AG04450 (cell line): ENCODE results near the gene GPX4. TPM values are rescaled to one million over a fixed set of nuclear protein-coding genes. Genes with fewer than 3 reads are reported as not detected.

Experiments used
- CTCF ChIA-PET: fragments of 300-600, 350-600 bp; formaldehyde crosslinking; extraction: SDS; loops from one replicate; lab custom pipeline; 2022; ENCODE audit warnings: antibody characterized with exemption, inconsistent platforms; lab: Charles Lee
- POLR2A ChIA-PET: fragments of 350-600 bp; formaldehyde crosslinking; extraction: SDS; loops from one replicate; lab custom pipeline; 2021; ENCODE audit warnings: antibody characterized with exemption, inconsistent platforms; lab: Yijun Ruan, JAX
- DNase-seq: peaks from one replicate; pipeline ENCODE4 v3.0.0-alpha.2; 2011; ENCODE audit warnings: low read depth, low spot score
- H3K27ac ChIP-seq: one replicate; pipeline ENCODE4 v1.5.1; 2012; ENCODE audit warnings: low read depth, low read length, control low read depth
- H3K27me3 ChIP-seq: one replicate; pipeline ENCODE4 v1.6.0; 2012; ENCODE audit warnings: low read length; ENCODE audit not compliant: control insufficient read depth, insufficient read depth
- H3K4me3 ChIP-seq: 2 replicates; pipeline ENCODE4 v1.5.1; 2011; ENCODE audit warnings: mild to moderate bottlenecking, low read depth, low read length, control low read depth
- H3K9me3 ChIP-seq: 2 replicates; pipeline ENCODE4 v1.5.1; 2012; ENCODE audit warnings: low read length; ENCODE audit not compliant: control insufficient read depth, insufficient read depth
- CTCF ChIP-seq: IDR thresholded peaks from 2 replicates; pipeline ENCODE4 v1.5.1; 2011; ENCODE audit warnings: low read depth, low read length, control low read depth, inconsistent platforms
- polyA plus RNA-seq: library from polyadenylated mRNA; depleted of rRNA; stranded (reverse); fragments of >200 nt; gene quantifications from 2 replicates; pipeline ENCODE4 v1.2.3, GENCODE V29; 2011

The GPX4 gene
- polyA plus RNA-seq, 1 experiment, result 627 TPM

DNA sequence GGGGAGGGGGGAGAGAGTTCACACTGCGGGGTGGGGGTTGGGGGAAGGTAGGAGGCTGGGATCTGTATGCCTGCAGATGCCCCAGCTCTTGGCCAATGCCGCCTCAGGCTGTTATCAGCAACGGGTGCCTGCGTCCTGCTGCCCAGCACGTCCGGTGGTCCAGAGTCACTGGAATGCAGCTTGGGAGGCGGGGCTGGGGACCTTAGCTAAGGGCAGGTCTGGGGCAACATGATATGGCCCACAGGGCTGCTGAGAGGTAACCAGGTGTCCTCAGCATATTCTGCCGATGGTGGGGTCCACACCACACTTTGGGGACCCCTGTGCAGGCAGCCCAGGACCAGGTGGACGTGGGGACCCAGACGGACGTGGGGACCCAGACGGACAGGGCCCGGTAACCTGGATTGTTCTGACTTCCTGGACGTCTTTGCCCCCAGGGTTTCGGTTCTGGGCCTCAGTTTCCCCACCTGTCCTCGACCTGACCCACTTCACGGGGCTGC, 37.5 kb upstream of the GPX4 start:
- TF ChIP-seq CTCF, result no peak
- Histone ChIP-seq H3K9me3 (peaks cover 31% of the 10 kb centered on the region; the same call in 1 of the 2 replicates), H3K27me3 (peaks cover 31% of the 10 kb centered on the region), H3K27ac (no peak overlapping the region), H3K4me3 (no peak overlapping the region)
- ChIA-PET POLR2A (no interaction called here), CTCF (no interaction called here)
- no peak for DNase-seq

DNA sequence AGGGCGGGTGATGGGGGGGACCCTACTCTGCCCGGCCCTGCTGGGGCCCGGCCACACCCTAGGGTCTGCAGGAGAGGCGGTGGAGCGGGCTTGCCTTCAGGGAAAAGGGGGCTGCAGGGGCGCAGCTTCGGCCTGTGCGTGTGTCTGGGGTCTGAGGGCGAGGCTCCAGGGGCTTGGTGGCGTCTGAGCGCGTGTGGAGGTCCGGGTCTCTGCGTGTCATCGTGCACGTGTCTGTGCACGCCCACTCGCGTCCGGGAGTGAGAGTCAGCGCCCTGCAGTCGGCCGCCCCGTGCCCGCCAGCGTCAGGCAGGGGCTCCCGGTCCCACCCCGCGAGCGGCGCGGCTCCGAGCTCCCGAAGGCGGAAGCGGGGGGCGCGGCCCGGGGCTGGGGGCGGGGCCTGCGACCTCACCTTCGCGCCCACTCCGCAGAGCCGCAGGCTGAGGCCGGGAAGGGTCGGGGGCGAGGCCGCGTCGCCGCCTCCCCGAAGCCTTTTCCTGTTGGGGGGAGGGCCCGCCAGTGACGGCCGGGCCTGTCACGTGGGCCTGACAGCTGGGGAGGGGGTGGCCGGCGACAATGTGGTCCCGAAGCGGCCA, 37.0 kb upstream of the GPX4 start, which contains the start of gene ARHGAP45:
TSS of gene ARHGAP45 (plus strand) at position 420 of the 593 bp plus-strand sequence. CDS start 239 bp downstream, outside the sequence.
- ChIA-PET POLR2A (interaction anchor here (0.5 kb wide), 1 partner anchor 149 kb away, joined by 4 read pairs; no protein-coding TSS in a partner anchor), CTCF (no interaction called here)
- TF ChIP-seq CTCF, result no peak
- DNase-seq, result no peak
- no peak within 1 kb of the TSS for H3K27ac ChIP-seq
- peaks cover 31% of the 10 kb centered on the region for H3K27me3 ChIP-seq
- H3K4me3 ChIP-seq, result peak within 1 kb of the TSS; percentile 40; the same call in 1 of the 2 replicates
- peaks cover 28% of the 10 kb centered on the region; the same call in 1 of the 2 replicates for H3K9me3 ChIP-seq

GRCh38 chr19:1067341-1067957, 36.3 kb upstream of the GPX4 start:
- Histone ChIP-seq H3K9me3 (peaks cover 22% of the 10 kb centered on the region; the same call in 1 of the 2 replicates), H3K27ac (no peak overlapping the region), H3K4me3 (peak overlapping the region; percentile 32; the same call in 1 of the 2 replicates), H3K27me3 (peaks cover 31% of the 10 kb centered on the region)
- TF ChIP-seq CTCF, result no peak
- ChIA-PET POLR2A (interaction anchor here (0.5 to 0.7 kb wide), 2 partner anchors 149 to 201 kb away, joined by 3 to 4 read pairs; partner anchors contain the start of gene CIRBP), CTCF (no interaction called here)
- no peak for DNase-seq

DNA sequence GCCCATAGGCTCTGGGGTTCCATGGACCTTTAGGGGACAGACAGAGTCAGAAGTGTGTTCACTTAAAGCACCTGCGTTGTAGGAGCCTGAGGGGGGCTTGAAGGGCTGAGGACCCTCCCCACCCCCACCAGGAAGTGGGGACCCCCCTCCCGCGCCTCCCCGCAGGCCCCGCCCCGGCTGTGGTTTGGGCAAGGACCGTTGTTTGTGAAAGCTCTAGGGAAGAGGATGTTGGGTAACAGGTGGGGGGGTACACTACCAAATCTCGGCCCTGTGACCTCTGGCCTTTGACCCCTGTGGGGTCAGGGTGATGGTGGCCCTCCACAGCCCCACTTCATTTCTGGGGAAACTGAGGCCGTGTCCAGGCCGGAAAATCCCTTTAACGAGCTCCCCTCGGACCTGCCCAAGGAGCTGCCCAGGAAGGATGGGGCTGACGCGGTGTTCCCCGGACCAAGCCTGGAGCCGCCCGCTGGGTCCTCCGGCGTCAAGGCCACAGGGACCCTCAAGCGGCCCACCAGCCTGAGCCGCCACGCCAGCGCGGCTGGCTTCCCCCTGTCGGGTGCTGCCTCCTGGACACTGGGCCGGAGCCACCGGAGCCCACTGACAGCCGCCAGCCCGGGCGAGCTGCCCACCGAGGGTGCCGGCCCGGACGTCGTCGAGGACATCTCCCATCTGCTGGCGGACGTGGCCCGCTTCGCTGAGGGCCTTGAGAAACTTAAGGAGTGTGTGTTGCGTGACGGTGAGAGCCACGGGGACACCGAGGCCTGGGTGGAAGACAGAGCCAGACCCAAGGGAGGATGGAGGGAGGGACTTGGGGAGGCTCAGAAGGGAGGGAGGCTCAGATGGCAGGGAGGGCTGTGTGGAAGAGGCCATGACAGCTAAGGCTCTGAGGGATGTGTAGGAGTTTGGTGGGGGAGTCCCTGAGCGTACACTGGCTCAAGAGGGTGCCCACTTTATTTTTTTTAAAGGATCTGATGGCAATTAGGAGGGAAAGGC, 35.5 kb upstream of the GPX4 start:
- Histone ChIP-seq H3K27me3 (peaks cover 31% of the 10 kb centered on the region), H3K4me3 (no peak overlapping the region), H3K9me3 (peaks cover 13% of the 10 kb centered on the region; the same call in 1 of the 2 replicates), H3K27ac (no peak overlapping the region)
- TF ChIP-seq CTCF, result no peak
- ChIA-PET CTCF (no interaction called here), POLR2A (interaction anchor here (0.7 kb wide), 1 partner anchor 201 kb away, joined by 3 read pairs; the partner anchor contains the start of gene CIRBP)
- DNase-seq, result no peak
